HG03097 (cell line): ENCODE data around the gene BCL2L1.

Experiments used
- ATAC-seq: cut with Tn5 transposase; IDR thresholded peaks from one replicate; pipeline ENCODE4 v1.9.1; 2021; ENCODE audit not compliant: unreplicated experiment, low FRiP score

BCL2L1 gene

DNA sequence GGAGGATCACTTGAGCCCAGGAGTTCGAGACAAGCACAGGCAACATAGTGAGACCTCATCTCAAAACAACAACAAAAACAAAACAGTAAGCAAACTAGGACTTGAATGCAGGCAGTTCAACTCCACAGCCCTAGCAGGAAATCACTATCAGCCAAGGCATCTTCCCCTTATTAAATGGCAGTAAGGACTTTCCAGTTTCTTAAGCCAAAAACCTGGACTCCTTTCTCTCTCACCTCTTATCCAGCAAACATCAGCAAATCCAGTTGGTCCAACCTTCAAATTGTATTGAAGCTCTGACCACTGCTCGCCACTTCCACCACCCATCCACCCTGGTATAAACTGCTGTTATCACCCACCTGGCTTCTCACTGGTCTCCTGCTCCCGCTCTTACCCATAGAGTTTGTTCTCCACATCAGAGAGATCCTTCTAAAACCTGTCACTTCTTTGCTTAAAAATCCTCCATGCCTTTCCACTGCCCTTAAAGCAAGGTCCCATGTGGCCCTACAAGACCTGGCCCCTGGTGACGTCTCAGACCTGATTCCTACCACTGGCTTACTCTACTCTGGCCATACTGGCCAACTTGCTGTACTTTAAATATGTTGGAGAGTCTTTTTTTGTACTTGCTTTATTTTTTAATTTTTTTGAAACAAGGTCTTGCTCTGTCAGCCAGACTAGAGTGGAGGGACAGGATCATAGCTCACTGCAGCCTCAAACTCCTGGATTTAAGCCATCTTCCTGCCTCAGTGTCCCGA, 27.6 kb downstream of the BCL2L1 start:
- no peak for ATAC-seq

DNA sequence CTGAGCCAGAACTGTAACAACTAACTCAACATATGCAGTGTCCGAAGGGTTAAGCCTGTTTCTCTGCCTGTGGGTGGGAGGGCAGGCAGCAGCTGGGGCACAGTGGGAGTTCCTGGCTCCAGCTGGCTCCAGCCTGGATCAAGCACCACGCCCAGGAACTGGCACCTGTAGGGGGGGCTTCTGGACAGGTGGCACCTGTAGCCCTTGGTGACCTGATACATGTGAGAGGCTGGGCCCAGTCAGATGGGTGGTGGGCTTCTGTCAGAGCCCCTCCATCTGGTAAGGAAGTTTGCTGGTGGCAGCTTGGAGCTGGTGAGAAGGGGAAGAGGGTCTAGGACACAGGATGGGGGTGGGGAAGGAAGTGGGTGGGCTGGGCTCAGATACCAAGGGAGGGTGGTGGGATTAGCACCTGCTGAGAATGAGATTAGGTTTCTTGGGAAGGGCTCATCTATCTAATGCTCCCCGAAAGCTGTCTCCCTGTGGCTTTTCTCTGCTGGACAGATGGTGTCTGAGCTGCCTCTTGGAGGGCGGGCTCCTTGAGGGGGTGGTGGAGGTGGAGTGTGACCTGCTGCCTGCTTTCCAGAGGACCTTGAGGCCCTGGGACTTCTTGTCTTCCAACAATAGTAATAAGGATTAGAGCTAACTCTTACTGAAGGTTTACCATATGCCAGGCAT, 28.5 kb downstream of the BCL2L1 start:
- no peak for ATAC-seq

DNA sequence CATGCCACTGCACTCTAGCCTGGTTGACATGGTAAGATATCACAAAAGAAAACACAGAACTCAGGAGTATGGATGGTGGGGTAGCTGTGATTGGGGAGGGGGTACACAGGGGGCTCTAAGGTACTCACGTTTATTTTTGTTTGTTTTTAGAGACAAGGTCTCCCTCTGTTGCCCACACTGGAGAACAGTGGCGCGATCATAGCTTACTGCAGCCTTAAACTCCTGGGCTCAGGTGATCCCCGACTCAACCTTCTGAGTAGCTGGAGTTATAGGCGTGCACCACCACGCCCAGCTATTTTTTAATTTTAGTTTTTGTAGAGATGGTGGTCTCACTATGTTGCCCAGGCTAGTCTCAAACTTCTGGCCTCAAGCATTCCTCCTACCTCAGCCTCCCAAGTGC, 29.3 kb downstream of the BCL2L1 start:
- no peak for ATAC-seq

GRCh38 chr20:31691646-31692275, 30.9 kb downstream of the BCL2L1 start:
- ATAC-seq = no peak

DNA sequence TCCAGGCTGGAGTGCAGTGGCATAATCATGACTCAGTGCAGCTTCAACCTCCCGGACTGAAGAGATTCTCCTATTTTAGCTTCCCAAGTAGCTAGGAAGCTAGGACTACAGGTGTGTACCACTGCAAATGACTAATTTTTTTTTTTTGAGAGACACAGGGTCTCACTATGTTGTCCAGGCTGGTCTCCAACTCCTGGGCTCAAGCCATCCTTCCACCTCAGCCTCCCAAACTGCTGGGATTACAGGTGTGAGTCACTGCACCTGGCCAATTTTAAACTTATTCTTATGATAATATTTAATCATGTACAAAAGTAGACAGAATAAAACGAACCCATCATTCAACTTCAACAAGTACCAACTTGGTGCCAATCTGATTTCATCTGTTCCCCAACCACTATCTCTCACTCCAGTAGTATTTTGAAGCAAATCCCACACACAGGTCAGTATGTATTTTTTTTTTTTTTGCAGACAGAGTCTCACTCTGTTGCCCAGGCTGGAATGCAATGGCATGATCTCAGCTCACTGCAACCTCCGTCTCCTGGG, 32.5 kb downstream of the BCL2L1 start:
- ATAC-seq = no peak

DNA sequence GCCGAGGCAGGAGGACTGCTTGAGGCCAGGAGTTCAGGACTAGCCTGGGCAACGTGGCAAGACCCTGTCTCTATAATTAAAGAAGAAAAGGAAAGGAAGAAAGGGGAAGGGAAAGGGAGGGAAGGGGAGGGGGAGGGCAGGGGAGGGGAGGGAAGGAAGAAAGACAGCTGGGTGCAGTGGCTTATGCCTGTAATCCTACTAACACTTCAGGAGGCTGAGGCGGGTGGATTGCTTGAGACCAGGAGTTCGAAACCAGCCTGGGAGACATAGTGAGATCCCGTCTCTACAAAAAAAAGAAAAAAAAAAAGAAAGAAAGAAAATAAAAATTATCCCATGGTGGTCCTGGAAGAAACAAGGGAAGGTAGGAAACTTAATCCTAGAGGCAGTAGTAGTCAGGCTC, 33.5 kb downstream of the BCL2L1 start:
- no peak for ATAC-seq

DNA sequence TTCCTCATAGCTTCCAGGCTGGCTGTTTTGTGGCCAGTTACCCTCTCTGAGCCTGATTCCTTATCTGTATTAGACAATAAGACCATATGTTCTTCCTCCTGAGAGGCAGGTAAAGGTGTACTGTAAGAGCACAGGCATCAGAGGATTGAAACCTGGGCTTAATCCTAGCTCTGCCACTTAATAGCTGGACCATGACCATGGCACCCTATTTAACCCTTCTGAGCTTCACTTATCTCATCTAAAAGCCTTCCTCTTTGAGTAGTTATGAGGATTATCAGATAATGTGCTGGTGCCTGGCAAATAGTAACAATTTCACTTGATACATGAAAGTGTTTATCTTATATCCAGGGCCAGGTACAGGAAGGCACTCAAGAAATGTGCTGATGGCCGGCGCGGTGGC, 34.9 kb downstream of the BCL2L1 start:
- no peak for ATAC-seq

- no peak for ATAC-seq
Measured at GRCh38 chr20:31685853-31686643, 36.6 kb downstream of the BCL2L1 start.

DNA sequence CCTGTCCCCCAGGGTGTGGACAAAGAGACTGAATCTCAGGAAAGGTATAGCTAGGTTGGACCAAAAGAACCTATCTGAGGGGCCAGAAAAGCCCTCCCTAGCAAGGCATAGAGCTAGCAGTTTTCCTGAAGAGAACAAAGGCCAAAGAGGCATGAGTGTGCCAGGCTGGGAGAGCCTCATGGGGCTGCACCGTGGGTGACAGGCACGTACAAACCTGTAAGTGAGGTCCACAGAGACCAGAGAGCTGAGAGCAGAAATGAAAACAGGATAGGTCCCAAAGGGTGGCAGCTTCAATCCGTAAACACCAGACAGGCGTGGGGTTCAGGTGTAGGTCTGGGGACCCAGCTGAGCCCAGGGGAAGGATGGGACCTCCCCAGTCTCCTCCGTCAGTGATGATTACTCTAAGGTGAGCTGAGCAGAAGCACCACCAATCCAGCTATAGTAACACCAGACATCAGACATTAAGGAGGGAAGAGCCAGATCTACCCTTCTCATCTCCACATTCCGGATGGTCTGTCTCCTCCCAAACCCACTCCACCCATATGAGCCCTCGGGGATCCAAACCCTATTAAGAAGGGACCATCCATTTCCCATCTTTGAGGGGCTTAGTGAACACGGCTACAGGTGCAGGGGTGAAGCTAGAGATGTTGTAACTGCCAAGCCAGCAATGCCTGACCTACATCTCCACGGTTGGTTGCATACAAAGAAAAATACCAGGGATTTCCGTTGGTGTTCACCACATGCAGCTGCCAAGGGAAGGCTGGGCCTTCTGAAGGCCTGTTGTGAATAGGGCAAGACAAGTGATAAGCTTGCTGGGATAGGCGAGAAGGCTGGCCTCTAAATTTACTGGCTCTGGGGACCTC, 38.3 kb downstream of the BCL2L1 start:
- ATAC-seq = peak; percentile 43

- no peak for ATAC-seq
Measured at GRCh38 chr20:31682927-31683326, 39.7 kb downstream of the BCL2L1 start.

GRCh38 chr20:31682352-31682751, 40.3 kb downstream of the BCL2L1 start:
- no peak for ATAC-seq

GRCh38 chr20:31681769-31682168, 40.9 kb downstream of the BCL2L1 start:
- no peak for ATAC-seq

DNA sequence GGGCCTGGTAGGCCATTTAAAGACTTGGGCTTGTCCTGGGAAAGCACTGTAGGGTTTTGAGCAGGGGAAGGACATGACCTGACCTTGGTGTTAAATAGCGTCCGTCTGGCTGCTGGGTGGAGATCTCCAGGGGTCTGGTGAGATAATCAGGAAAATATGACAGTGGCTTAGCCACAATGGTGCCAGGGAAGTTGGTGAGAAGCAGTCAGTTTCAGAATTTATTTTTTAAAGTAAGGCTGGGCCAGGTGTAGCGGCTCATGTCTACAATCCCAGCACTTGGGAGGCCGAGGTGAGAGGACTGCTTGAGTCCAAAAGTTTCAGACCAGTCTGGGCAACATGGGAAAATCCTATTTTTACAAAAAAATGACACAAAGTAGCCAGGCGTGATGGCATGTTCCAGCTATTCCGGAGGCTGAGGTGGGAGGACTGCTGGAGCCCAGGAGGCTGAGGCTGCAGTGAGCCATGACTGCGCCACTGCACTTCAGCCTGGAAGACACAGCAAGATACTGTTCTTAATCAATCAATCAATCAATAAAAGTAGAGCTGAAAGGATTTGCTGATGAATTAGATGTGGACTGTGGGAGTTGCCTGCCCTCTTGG, 41.4 kb downstream of the BCL2L1 start:
- ATAC-seq = no peak

DNA sequence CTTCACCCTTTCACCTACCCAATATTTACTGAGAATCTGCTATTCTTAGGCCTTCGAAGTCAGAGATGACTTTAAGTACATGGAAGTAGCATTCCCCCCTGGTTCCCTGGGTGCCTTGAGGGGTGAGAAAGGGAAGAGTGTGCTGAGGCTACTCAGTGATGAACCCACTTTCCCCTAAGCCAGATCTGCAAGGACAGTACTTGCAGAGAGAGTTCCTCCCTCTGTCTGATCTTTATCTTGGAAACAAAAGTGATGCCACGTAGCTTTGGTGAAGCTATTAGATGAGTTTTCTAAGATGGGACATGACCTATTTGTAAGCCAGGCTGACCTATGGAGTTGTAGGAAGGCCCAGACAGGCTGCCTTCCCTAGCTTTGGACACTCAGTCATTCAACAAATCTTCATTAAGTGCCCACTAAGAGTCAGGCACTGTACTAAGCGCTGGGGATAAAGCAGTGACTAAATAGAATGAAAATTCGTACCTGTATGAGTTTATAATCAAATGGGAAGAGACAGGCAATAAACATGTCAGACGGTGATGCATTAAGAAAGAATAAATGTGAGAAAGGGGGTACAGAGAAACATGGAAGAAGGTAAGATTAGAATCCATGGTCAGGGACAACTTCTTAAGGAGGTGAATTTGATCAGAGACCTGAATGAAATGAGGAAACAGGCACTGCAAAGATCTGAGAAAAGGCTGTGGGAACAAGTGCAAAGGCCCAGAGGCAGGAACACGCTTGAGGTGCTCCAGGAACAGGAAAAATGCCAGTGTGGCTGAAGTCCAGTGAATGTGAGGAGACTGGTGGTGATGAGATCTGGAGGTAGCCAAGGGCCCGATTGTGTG, 42.2 kb downstream of the BCL2L1 start:
- ATAC-seq = no peak

DNA sequence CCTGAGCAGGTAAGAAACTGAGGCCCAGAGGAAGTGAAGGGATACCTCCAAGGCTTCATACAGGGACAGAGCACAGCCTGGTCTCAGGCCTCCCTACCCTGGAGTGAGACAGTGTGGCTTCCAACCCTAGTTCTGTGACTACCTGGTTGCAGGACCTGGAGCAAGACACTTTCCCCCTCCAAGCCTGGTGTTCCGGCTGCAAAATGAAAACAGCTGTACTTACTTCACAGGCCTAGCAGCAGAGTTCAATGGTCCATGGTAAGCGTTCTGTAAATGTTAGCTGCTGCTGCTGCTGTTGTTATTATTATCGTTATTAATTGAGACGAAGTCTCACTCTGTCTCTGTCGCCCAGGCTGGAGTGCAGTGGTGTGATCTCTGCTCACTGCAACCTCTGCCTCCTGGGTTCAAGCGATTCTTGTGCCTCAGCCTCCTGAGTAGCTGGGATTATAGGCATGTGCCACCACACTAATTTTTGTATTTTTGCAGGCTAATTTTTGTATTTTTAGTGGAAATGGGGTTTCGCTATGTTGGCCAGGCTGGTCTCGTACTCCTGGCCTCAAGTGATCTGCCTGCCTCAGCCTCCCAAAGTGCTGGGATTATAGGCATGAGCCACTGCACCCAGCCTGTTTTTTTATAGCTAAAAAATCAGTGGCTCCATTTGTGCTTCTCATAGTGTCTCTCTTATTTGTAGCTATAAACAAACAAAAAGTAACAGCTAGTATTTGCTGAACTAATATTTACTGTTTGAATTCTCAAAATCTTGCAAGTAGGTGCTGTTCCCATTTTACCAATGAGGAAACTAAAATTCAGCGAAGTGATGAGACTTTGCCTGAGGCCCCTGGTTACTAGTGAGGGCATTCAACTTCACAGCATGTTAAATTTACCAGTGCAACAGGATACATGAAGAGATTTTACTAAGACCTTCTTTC, 43.0 kb downstream of the BCL2L1 start:
- no peak for ATAC-seq

DNA sequence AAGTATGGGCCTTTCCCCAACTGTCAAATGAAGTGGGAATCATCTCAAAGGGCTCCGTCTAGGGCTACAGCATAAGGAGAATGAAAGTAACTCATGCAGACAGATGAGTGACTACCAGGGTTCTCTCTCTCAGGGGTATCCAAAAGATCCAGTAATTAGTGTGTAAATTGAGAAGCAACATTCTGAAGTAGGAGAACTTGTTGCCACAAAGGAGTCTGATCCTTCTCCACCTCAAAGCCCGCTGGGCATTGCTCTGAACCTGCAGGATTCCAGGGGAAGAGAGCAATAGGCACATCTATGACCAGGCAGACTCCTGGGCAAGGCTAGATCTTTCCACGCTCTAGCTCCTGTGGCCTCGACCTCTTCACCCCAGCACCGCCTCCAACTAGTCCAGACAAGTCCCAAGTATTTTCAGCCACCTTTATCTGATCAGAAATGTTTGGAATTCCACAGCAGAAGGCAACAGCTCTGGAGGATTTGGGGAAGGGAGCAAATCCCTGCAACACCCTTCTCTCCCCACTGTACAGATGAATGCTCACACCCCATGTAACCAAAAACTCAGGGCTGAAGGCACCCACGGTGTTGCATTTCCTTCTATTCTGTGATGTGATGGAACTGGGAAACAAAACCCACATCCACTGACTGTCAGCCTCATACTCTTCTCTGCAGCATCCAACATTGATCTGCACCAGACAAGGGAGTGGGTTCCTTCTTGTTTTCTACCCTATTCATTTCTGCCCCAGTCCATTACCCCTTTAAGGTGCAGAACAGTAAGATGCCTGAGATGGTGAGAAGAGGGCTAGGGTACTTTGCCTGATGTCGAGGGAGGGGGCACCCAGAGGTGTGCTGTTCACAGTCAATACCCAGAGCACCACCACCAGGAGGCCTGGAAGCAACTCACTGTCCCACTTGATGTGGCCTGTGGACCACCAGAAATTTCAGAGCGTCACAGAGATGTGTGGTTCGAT, 44.0 kb downstream of the BCL2L1 start:
- ATAC-seq = no peak
